Left colon (tissue), 2 donors: Measurements from ENCODE around the gene FBXO28. TPM values are rescaled to one million over a fixed set of nuclear protein-coding genes. Genes with fewer than 3 reads are reported as not detected.

Experiments
- ATAC-seq: fragments of 200-7000 bp; cut with Tn5 transposase; one replicate; pipeline ENCODE4 v1.9.1; 2020; ENCODE audit warnings: mild to moderate bottlenecking, moderate library complexity
- DNase-seq, 2 donors: peaks; one replicate each; pipeline ENCODE4 v3.0.0-alpha.2; 2020
- intact Hi-C, 2 donors: fragments of 100-400 bp; cut with DNase I in 1 of 2; cut with micrococcal nuclease in 1 of 2; formaldehyde crosslinking; loops; one replicate each; pipeline versions ENCODE4 v1.11.2 to v1.14.0; 2022; cut with DNase I, micrococcal nuclease
- total RNA-seq, 2 donors: library from RNA; stranded (reverse); fragmentation: NEBNext Ultra II Directional; extraction: Animal tissue kit (Norgen Biotek cat#: 25700); gene quantifications; one replicate each; pipeline ENCODE4 v1.2.1, GENCODE V29; 2021
- donor health status: DM: no; HTN: no; CAD: no.
- donor health status: DM: yes; HTN: yes; CAD: no.

FBXO28 gene
- total RNA-seq, 2 donors from 2014 or later, result 33.2 to 34.0 TPM

GRCh38 chr1:224132901-224133300 is 19.0 kb downstream of the FBXO28 start:
- ATAC-seq (no peak), DNase-seq (no peak)
- intact Hi-C loops, result no loop called here

- intact Hi-C loops, result no loop called here
- DNase-seq, result no peak
- ATAC-seq, result no peak
Measured at GRCh38 chr1:224133741-224134299, 19.9 kb downstream of the FBXO28 start.

DNA sequence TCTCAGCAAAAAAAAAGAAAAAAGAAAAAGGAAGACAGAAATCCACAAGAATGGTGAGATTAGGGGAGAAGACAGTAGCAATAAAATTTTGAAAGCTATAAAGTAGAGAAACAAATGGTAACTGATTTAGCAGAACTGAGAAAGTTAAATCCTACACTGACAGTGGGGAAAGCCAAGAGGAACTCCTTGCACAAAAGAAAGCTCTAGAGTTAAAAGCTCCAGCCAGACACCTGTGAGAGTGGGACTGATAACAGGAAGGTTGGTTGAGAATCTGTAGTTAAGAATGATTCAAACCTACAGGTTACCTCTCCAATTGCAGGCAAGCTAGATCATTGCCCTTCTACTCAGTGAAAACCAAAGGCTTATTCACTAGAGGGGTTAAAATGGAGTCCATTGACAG is 23.6 kb downstream of the FBXO28 start:
- DNase-seq (no peak), ATAC-seq (no peak)
- intact Hi-C loops, result no loop called here

GRCh38 chr1:224138198-224138597 is 24.3 kb downstream of the FBXO28 start:
- no peak for DNase-seq
- intact Hi-C loops, result no loop called here
- ATAC-seq, result no peak

DNA sequence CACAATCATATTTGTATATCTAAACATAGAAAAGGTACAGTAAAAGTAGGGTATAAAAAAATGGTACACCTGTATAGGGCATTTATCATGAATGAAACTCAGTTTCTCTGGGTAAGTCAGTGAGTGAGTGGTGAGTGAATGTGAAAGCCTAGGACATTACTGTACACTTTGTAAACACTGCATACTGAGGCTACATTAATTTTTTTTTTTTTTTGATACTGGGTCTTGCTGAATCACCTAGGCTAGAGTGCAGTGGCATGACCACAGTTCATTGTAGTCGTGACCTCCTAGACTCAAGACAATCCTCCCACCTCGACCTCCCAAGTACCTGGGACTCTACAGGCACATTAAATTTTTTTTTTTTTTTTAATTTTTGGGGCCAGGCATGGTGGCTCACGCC is 27.8 kb downstream of the FBXO28 start:
- no peak for ATAC-seq
- intact Hi-C loops, result no loop called here

GRCh38 chr1:224149709-224150108 is 35.8 kb downstream of the FBXO28 start:
- no peak for ATAC-seq
- intact Hi-C loops, result no loop called here
- DNase-seq, result no peak

More for the DNA sequence above, 27.8 kb downstream of the FBXO28 start:
- no peak for DNase-seq

- intact Hi-C loops, result no loop called here
- DNase-seq, result no peak
- ATAC-seq, result no peak
Measured at GRCh38 chr1:224151117-224151516, 37.2 kb downstream of the FBXO28 start.

DNA sequence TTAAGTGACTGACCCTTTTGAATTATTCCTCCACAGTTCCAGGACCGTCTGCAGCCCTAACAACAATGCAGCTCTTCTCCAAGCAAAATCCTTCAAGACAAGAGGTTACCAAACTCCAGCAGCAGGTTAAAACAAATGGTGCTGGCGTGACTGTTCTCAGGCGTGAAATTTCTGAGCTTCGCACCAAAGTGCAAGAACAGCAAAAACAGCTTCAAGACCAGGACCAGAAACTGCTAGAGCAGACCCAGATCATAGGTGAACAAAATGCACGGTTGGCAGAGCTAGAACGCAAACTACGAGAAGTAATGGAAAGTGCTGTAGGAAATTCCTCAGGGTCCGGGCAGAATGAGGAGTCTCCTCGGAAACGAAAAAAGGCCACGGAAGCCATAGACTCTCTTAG is 43.4 kb downstream of the FBXO28 start:
- ATAC-seq (no peak), DNase-seq (no peak)
- intact Hi-C loops, result no loop called here

GRCh38 chr1:224159541-224159940 is 45.6 kb downstream of the FBXO28 start:
- DNase-seq (no peak), ATAC-seq (no peak)
- intact Hi-C loops, result no loop called here

DNA sequence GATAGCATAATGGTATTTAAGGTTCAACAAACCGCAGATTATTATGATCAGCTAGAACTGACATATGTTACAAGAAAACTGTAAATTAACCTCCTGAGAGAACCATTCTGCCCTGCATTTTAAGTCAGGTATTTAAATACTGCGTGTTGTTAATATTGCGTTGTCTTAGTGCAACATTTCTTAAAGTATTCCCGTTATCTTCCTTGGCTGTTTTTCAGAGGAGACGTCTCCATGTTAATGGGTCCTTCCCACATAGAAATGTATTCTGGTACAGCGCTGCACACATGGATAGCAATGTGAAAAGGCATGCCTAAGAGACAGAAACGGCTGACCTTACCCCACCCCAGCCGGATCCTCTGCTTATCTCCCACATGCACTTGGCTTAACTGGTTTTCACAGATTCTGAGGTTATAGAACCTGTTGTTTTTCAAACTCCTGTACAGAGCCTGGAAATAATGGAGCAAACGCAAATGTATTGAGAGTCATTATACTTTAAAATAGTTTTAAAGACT is 46.3 kb downstream of the FBXO28 start:
- intact Hi-C loops, result no loop called here
- DNase-seq, result no peak
- no peak for ATAC-seq

DNA sequence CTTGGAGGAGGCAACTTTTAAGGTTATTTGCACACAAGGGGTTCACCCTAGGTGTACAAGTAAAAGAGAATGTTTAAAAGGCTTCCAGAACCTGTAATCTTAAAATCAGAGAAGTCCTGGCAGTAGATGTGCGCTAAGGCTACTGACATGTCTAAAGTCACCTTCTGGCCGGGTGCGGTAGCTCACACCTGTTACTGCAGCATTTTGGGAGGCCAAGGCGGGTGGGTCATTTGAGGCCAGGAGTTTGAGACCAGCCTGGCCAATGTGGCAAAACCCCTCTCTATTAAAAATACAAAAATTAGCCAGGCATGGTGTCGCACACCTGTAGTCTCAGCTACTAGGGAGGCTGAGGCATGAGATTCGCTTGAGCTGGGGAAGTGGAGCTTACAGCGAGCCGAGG is 48.9 kb downstream of the FBXO28 start:
- intact Hi-C loops, result no loop called here
- ATAC-seq (no peak), DNase-seq (no peak)

- no peak for ATAC-seq
- intact Hi-C loops, result no loop called here
- DNase-seq, result no peak
Measured at GRCh38 chr1:224163311-224163710, 49.4 kb downstream of the FBXO28 start.

DNA sequence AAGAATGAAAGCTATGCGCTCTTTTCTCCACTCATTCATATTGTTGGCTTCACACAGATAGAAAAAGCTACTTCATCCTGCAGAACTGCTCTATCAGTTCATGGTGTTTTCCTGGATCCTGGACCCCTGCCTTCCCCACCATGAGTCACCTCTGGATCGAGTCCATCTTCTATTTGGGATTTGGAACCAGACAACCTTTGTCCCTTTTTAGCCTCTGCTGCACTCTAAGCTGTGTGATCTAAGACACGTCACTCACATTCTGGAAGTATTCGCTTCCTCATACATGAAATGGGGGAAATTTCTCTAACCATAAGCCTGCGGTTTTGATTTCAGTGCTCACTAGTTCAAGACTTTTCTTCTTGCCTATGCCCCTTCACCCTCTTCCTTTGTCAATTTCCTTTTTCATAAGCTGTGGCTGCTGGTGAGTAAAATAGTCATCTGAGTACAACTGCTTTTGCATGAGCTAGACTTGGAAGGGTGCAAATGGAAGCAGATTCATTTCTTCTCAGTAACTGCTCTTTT is 55.0 kb downstream of the FBXO28 start:
- peak; percentile 56 for ATAC-seq
- intact Hi-C loops, result no loop called here
- no peak for DNase-seq

DNA sequence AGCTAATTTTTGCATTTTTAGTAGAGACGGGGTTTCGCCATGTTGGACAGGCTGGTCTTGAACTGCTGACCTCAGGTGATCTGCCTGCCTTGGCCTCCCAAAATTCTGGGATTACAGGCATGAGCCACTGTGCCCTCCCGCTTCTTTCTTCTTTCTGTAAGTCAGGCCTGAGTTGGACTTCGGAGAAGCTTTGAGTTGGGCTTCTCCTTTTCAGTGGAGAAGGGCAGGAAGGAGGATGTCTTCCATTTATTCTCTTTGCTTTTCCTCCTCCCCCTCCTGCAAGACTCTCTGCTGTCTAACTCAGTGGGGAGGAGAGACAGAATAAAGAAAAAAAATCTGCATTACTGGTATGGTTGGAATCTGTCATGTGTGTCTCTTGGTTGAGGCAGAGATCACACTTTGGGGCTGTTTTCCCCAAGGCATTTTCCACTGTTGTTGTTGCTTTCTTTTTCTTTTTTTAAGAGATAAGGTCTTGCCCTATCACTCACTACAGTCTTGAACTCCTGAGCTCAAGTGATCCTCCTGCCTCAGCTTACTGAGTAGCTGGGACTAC is 55.9 kb downstream of the FBXO28 start:
- intact Hi-C loops, result no loop called here
- no peak for ATAC-seq
- DNase-seq, result no peak

DNA sequence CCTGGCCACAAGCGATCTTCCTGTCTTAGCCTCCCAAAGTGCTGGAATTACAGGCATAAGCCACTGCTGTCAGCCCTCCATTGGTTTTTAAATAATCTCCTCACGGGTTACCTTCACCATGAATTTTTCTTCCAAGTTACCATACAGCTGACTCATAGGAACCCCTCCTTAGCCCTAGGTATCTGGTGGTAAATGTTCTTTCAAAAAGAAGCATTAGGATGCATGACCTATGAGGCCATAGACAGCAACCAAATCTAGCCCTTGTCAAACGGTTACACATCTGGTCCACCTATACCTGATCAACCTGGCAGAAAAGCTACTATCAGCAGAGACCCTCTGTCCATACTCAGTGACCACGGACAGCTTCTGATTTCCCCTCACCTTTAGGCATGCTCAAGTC is 56.4 kb downstream of the FBXO28 start:
- ATAC-seq (peak; percentile 11), DNase-seq (no peak)
- intact Hi-C loops, result no loop called here

GRCh38 chr1:224170748-224171478 is 57.0 kb downstream of the FBXO28 start:
- ATAC-seq, result peak; percentile 80
- DNase-seq, result peak in 1 of 2 donors; percentile 37
- intact Hi-C loops, result no loop called here

- no peak for DNase-seq
- intact Hi-C loops, result no loop called here
- no peak for ATAC-seq
Measured at GRCh38 chr1:224172229-224172628, 58.3 kb downstream of the FBXO28 start.

DNA sequence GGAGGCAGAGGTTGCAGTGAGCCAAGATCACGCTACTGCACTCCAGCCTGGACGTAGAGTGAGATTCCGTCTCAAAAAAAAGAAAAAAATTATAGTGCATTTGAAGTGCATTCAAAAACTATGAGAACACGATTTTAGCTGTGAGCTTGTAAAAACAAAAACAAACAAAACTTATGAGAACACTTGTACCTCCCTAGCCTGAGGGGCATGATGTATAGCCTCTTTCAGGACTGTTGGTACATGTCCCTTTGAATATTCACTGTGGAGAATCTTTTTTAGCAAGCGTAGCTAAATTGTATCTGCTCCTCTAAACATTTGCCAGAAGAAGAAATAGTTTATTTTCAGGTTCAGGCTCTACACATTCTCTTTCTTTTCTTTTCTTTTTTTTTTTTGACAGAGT is 59.6 kb downstream of the FBXO28 start:
- intact Hi-C loops, result no loop called here
- no peak for DNase-seq
- ATAC-seq, result no peak

DNA sequence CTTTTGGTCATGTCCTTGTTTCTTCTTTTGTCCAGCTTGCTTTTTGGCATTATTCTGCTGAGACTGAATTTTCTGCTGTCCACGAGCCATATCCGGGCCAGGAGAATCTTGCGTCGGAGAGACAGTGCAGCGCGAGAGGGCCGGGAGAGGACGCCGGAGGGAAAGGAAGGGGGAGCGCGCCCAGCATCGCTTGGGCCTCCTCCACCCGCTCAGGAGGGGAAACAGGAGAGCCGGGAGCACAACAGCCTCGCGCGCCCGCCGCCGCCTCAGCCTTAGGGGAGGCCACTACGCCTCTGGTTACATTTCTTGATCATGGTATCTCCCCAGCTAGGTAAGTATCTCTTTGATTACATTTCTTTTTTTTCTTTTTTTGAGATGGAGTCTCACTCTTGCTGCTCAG is 61.7 kb downstream of the FBXO28 start:
- peak; percentile 21 to 47 for DNase-seq
- intact Hi-C loops, result no loop called here
- peak; percentile 41 for ATAC-seq

DNA sequence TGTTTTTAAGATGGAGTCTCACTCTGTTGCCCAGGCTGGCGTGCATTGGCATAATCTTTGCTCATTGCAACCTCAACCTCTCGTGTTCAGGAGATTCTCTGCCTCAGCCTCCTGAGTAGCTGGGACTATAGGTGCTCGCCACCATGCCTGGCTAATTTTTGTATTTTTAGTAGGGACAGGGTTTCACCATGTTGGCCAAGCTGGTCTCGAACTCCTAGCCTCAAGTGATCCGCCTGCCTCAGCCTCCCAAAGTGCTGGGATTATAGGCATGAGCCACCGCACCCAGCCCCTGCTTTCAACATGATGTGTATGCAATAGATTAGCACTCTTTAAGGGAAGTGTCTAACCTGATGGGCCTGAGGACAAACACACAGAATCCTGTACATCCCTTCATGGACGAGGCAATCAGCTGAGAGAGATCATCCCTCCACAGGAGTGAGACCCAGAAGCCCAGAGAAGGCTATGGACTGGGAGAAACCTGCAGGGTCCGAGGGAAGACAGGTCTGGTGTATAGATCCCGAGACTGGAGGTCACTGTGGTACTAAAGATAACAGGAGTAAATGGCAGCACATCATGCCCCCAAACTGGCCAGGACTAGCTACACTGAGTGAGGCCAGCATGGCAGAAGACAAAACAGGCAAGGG is 63.6 kb downstream of the FBXO28 start:
- intact Hi-C loops, result no loop called here
- no peak for DNase-seq
- ATAC-seq, result no peak
